SKM-1 treated with dmso at 0.1 percent for 144 hours (cell line): ENCODE results near the gene OR7G3.

Experiments
- DNase-seq: peaks from one replicate; lab custom pipeline; 2025; ENCODE audit not compliant: unreplicated experiment; lab: John Stamatoyannopoulos, UW

Gene OR7G3

GRCh38 chr19:9109959-9110358 lies 16.8 kb downstream of the OR7G3 start:
- DNase-seq: no peak

GRCh38 chr19:9107375-9107774 lies 19.4 kb downstream of the OR7G3 start, which contains the start of gene OR7G2:
Gene OR7G2 (minus strand): TSS chr19:9107475. CDS start chr19:9103243, 4,232 bp downstream.
- no peak for DNase-seq

GRCh38 chr19:9086761-9087160 lies 40.0 kb downstream of the OR7G3 start, which contains the start of gene OR1M1:
Gene OR1M1 (plus strand): TSS chr19:9087061. CDS start chr19:9093245, 6,184 bp downstream.
- DNase-seq: no peak

GRCh38 chr19:9078651-9079050 lies 48.1 kb downstream of the OR7G3 start:
- no peak for DNase-seq

- no peak for DNase-seq
Observed at GRCh38 chr19:9076901-9077300, 49.8 kb downstream of the OR7G3 start.
